ENCODE results near the gene FSIP1. TPM values are rescaled to one million over a fixed set of nuclear protein-coding genes. Genes with fewer than 3 reads are reported as not detected.
A peak's percentile ranks its signal among the peaks of the same experiment; 100 is the strongest.

Gene FSIP1
- polyA plus RNA-seq, 1 experiment: 0.22 TPM

GRCh38 chr15:39597751-39598185 is 184.9 kb downstream of the FSIP1 start:
- ChIA-PET CTCF (no interaction called here), POLR2A (interaction anchor here (1.1 kb wide), 1 partner anchor 8 kb away, joined by 3 read pairs; no protein-coding TSS in a partner anchor)
- no peak for TF ChIP-seq CTCF (IDR thresholded peaks at IDR 0.05; ENCODE audit: insufficient read depth, low read depth, low read length)
- peak; percentile 92 for DNase-seq (ENCODE audit: low read depth)
- peaks cover 15% of the 10 kb centered on the region for H3K36me3 ChIP-seq (ENCODE audit: control insufficient read depth, insufficient read depth, low read length)
- no peaks in the 10 kb centered on the region for H3K27me3 ChIP-seq (ENCODE audit: control insufficient read depth, insufficient read depth, low read length)
- H3K4me3 ChIP-seq (ENCODE audit: low read depth, low read length): no peak overlapping the region

GRCh38 chr15:39597336-39597735 is 185.3 kb downstream of the FSIP1 start:
- Histone ChIP-seq H3K27me3 (ENCODE audit: control insufficient read depth, insufficient read depth, low read length) (no peaks in the 10 kb centered on the region), H3K36me3 (ENCODE audit: control insufficient read depth, insufficient read depth, low read length) (peaks cover 17% of the 10 kb centered on the region), H3K4me3 (ENCODE audit: low read depth, low read length) (no peak overlapping the region)
- CTCF ChIA-PET: no interaction called here
- POLR2A ChIA-PET: no interaction called here
- TF ChIP-seq CTCF (IDR thresholded peaks at IDR 0.05; ENCODE audit: insufficient read depth, low read depth, low read length): no peak
- peak; percentile 81 for DNase-seq (ENCODE audit: low read depth)

- no peaks in the 10 kb centered on the region for H3K27me3 ChIP-seq (ENCODE audit: control insufficient read depth, insufficient read depth, low read length)
- no peak for TF ChIP-seq CTCF (IDR thresholded peaks at IDR 0.05; ENCODE audit: insufficient read depth, low read depth, low read length)
- H3K36me3 ChIP-seq (ENCODE audit: control insufficient read depth, insufficient read depth, low read length): peaks cover 18% of the 10 kb centered on the region
- ChIA-PET CTCF (no interaction called here), POLR2A (interaction anchor here (0.7 kb wide), 1 partner anchor 325 kb away, joined by 3 read pairs; no protein-coding TSS in a partner anchor)
- no peak overlapping the region for H3K4me3 ChIP-seq (ENCODE audit: low read depth, low read length)
- peak; percentile 76 for DNase-seq (ENCODE audit: low read depth)
Measured at GRCh38 chr15:39596358-39597051, 186.1 kb downstream of the FSIP1 start.

GRCh38 chr15:39595338-39596221 is 187.1 kb downstream of the FSIP1 start:
- Histone ChIP-seq H3K36me3 (ENCODE audit: control insufficient read depth, insufficient read depth, low read length) (peaks cover 22% of the 10 kb centered on the region), H3K27me3 (ENCODE audit: control insufficient read depth, insufficient read depth, low read length) (no peaks in the 10 kb centered on the region), H3K4me3 (ENCODE audit: low read depth, low read length) (no peak overlapping the region)
- ChIA-PET POLR2A (interaction anchor here (0.5 to 0.7 kb wide), 4 partner anchors 23 to 1052 kb away, joined by 3 to 4 read pairs (median 4); no protein-coding TSS in a partner anchor), CTCF (no interaction called here)
- TF ChIP-seq CTCF (IDR thresholded peaks at IDR 0.05; ENCODE audit: insufficient read depth, low read depth, low read length): no peak
- peak; percentile 64 for DNase-seq (ENCODE audit: low read depth)

All from BJ (cell line).